CD14-positive monocyte (primary cell): ENCODE measurements around the gene GRIN2A. TPM values are rescaled to one million over a fixed set of nuclear protein-coding genes. Genes with fewer than 3 reads are reported as not detected.

Experiments
- DNase-seq, 3 donors: peaks; one replicate each; pipeline ENCODE4 v3.0.0-alpha.2; 2011 to 2022
- H2AFZ ChIP-seq: 2 replicates; pipeline ENCODE4 v1.6.0; 2012; ENCODE audit warnings: mild to moderate bottlenecking, low read depth, low read length, inconsistent platforms; ENCODE audit not compliant: insufficient read depth, poor library complexity, severe bottlenecking
- H3K27ac ChIP-seq, 2 donors: 1 replicate in 1 of 2; 2 replicates in 1 of 2; pipeline ENCODE4 v1.5.1; 2012 to 2013; ENCODE audit warnings: low read length in 2 of 2, control low read depth in 1 of 2, inconsistent platforms in 1 of 2, low read depth in 1 of 2, mild to moderate bottlenecking in 1 of 2
- H3K27me3 ChIP-seq, 2 donors: one replicate each; pipeline versions ENCODE4 v1.6.0 to v1.6.1; 2011 to 2013; ENCODE audit warnings: low read length in 2 of 2; ENCODE audit not compliant: control insufficient read depth in 2 of 2, insufficient read depth in 2 of 2
- H3K36me3 ChIP-seq, 2 donors: replicated peaks in 1 of 2; 1 replicate in 1 of 2; 2 replicates in 1 of 2; pipeline versions ENCODE4 v1.5.1 to v1.6.1; 2012 to 2013; ENCODE audit warnings: low read length in 2 of 2, control low read depth in 1 of 2, inconsistent platforms in 1 of 2, mild to moderate bottlenecking in 1 of 2; ENCODE audit not compliant: insufficient read depth in 2 of 2, control insufficient read depth in 1 of 2
- H3K4me1 ChIP-seq, 2 donors: 1 replicate in 1 of 2; 2 replicates in 1 of 2; pipeline versions ENCODE4 v1.5.1 to v1.6.1; 2012 to 2013; ENCODE audit warnings: low read length in 2 of 2, control low read depth in 1 of 2, inconsistent platforms in 1 of 2, mild to moderate bottlenecking in 1 of 2, moderate library complexity in 1 of 2; ENCODE audit not compliant: insufficient read depth in 2 of 2, control insufficient read depth in 1 of 2
- H3K4me2 ChIP-seq: replicated peaks from 2 replicates; pipeline ENCODE3; 2012; ENCODE audit warnings: low read length, moderate library complexity, mild to moderate bottlenecking; ENCODE audit not compliant: poor library complexity, severe bottlenecking; ENCODE audit errors: extremely low read depth
- H3K4me3 ChIP-seq, 3 experiments: fragments of 200-600 bp in 1 of 3; sonication (generic) in 1 of 3; replicated peaks in 1 of 3; 1 replicate in 2 of 3; 2 replicates in 1 of 3; pipeline ENCODE4 v1.5.1; 2011 to 2013; ENCODE audit warnings: low read length in 3 of 3, mild to moderate bottlenecking in 3 of 3, control low read depth in 2 of 3, low read depth in 2 of 3, inconsistent platforms in 1 of 3, moderate library complexity in 1 of 3
- H3K79me2 ChIP-seq: 2 replicates; pipeline ENCODE4 v1.6.0; 2012; ENCODE audit warnings: mild to moderate bottlenecking, control low read depth, inconsistent platforms, low read length, moderate library complexity; ENCODE audit not compliant: insufficient read depth
- H3K9ac ChIP-seq: 2 replicates; pipeline ENCODE4 v1.6.0; 2017; ENCODE audit warnings: low read length, mild to moderate bottlenecking; ENCODE audit not compliant: insufficient read depth, poor library complexity, severe bottlenecking
- H3K9me3 ChIP-seq, 2 donors: replicated peaks in 1 of 2; 1 replicate in 1 of 2; 2 replicates in 1 of 2; pipeline versions ENCODE4 v1.5.1 to v1.6.1; 2012 to 2013; ENCODE audit warnings: low read length in 2 of 2, control low read depth in 1 of 2; ENCODE audit not compliant: control insufficient read depth in 1 of 2, insufficient read depth in 1 of 2
- H4K20me1 ChIP-seq: 2 replicates; pipeline ENCODE4 v1.6.0; 2012; ENCODE audit warnings: mild to moderate bottlenecking, low read length, control low read depth, moderate library complexity; ENCODE audit not compliant: insufficient read depth
- H3K27ac Mint-ChIP-seq, 7 donors: one replicate each; pipeline ENCODE4 v1.8.0; 2020; ENCODE audit warnings: mild to moderate bottlenecking in 7 of 7, mixed read lengths in 7 of 7, moderate library complexity in 6 of 7, inconsistent platforms in 2 of 7
- H3K27me3 Mint-ChIP-seq, 3 donors: one replicate each; pipeline ENCODE4 v1.8.0; 2021 to 2022; ENCODE audit warnings: low read depth in 3 of 3, mild to moderate bottlenecking in 3 of 3, mixed read lengths in 3 of 3, moderate library complexity in 3 of 3, inconsistent platforms in 1 of 3
- H3K36me3 Mint-ChIP-seq, 2 donors: one replicate each; pipeline ENCODE4 v1.8.0; 2020; ENCODE audit warnings: mixed read lengths in 2 of 2, inconsistent platforms in 1 of 2, mild to moderate bottlenecking in 1 of 2
- H3K4me1 Mint-ChIP-seq: one replicate; pipeline ENCODE4 v1.8.0; 2020; ENCODE audit warnings: mild to moderate bottlenecking, mixed read lengths
- H3K4me3 Mint-ChIP-seq, 2 donors: one replicate each; pipeline ENCODE4 v1.8.0; 2020; ENCODE audit warnings: mild to moderate bottlenecking in 2 of 2, mixed read lengths in 2 of 2, moderate library complexity in 1 of 2
- H3K9me3 Mint-ChIP-seq, 7 donors: one replicate each; pipeline ENCODE4 v1.8.0; 2020 to 2022; ENCODE audit warnings: mixed read lengths in 7 of 7, mild to moderate bottlenecking in 6 of 7, moderate library complexity in 6 of 7, inconsistent platforms in 2 of 7
- CTCF ChIP-seq: fragments of 200-600 bp; IDR thresholded peaks from one replicate; pipeline ENCODE4 v1.8.0; 2022; ENCODE audit warnings: antibody characterized with exemption, mild to moderate bottlenecking
- WGBS: methylation state at CpG from one replicate; pipeline ENCODE4 v1.1.5; 2013; ENCODE audit warnings: missing lambda C conversion rate; ENCODE audit not compliant: insufficient coverage; 5-methylcytosine and 5-hydroxymethylcytosine counted together
- intact Hi-C, 2 donors: fragments of 100-400 bp; cut with micrococcal nuclease; formaldehyde crosslinking; loops; one replicate each; pipeline versions ENCODE4 v1.15.0 to v1.15.1; 2023
- polyA plus RNA-seq, 3 donors: library from polyadenylated mRNA; depleted of rRNA in 1 of 3; unstranded in 2 of 3; stranded (reverse) in 1 of 3; fragments of 300-500 nt in 2 of 3; fragments of >200 nt in 1 of 3; fragmentation: Illumina TruSeq in 2 of 3; gene quantifications; 1 replicate in 2 of 3; 2 replicates in 1 of 3; pipeline ENCODE4 v1.2.3, GENCODE V29; 2012 to 2021

The GRIN2A gene
- polyA plus RNA-seq, 3 donors, result not detected

GRCh38 chr16:9801651-9802050 lies 380.6 kb downstream of the GRIN2A start:
- H3K79me2 ChIP-seq, result no peaks in the 10 kb centered on the region
- no CpG with 5 or more reads among the region's 1 CpG for WGBS
- H3K27ac ChIP-seq, result no peak overlapping the region
- Mint-ChIP-seq H3K4me1 (no peaks in the 10 kb centered on the region), H3K9me3 (peaks cover 0 to 10% (median 2%) of the 10 kb centered on the region in 7 donors), H3K36me3 (no peaks in the 10 kb centered on the region), H3K27me3 (no peaks in the 10 kb centered on the region), H3K4me3 (no peak overlapping the region), H3K27ac (no peak overlapping the region)
- H3K36me3 ChIP-seq, result no peaks in the 10 kb centered on the region
- H3K27me3 ChIP-seq, result no peaks in the 10 kb centered on the region
- H3K9me3 ChIP-seq, result peaks cover 0 to 6% of the 10 kb centered on the region in 2 donors
- no peak overlapping the region for H2AFZ ChIP-seq
- H3K4me3 ChIP-seq, result no peak overlapping the region
- no peak overlapping the region for H3K4me2 ChIP-seq
- intact Hi-C loops, result no loop called here
- no peaks in the 10 kb centered on the region for H3K4me1 ChIP-seq
- no peak for DNase-seq
- no peak overlapping the region for H3K9ac ChIP-seq
- H4K20me1 ChIP-seq, result no peaks in the 10 kb centered on the region
- no peak for TF ChIP-seq CTCF

- no peak overlapping the region for H3K4me3 Mint-ChIP-seq
- no peaks in the 10 kb centered on the region for H3K4me1 Mint-ChIP-seq
- Histone ChIP-seq H3K27me3 (no peaks in the 10 kb centered on the region), H3K9me3 (peaks cover 0 to 6% of the 10 kb centered on the region in 2 donors), H3K79me2 (no peaks in the 10 kb centered on the region), H3K27ac (no peak overlapping the region), H3K9ac (no peak overlapping the region), H3K4me1 (no peaks in the 10 kb centered on the region), H3K4me2 (no peak overlapping the region), H3K4me3 (no peak overlapping the region), H2AFZ (no peak overlapping the region), H3K36me3 (no peaks in the 10 kb centered on the region), H4K20me1 (no peaks in the 10 kb centered on the region)
- H3K9me3 Mint-ChIP-seq, result peaks cover 0 to 9% (median 0%) of the 10 kb centered on the region in 7 donors
- no peak for DNase-seq
- no peak for TF ChIP-seq CTCF
- no peak overlapping the region for H3K27ac Mint-ChIP-seq
- WGBS, result 75% methylated on average over 1 of the region's 6 CpGs
- H3K36me3 Mint-ChIP-seq, result no peaks in the 10 kb centered on the region
- no peaks in the 10 kb centered on the region for H3K27me3 Mint-ChIP-seq
- intact Hi-C loops, result no loop called here
Measured at GRCh38 chr16:9800186-9800738, 382.0 kb downstream of the GRIN2A start.
